C4-2B (cell line): ENCODE measurements around the gene MTG2.

Experiments
- H3K27ac ChIP-seq: fragments of 450-650 bp; 2 replicates; pipeline ENCODE4 v1.5.1; 2017
- CTCF ChIP-seq: fragments of 450-650 bp; conservative IDR thresholded peaks from 2 replicates; pipeline ENCODE4 v1.5.1; 2017; ENCODE audit warnings: mild to moderate bottlenecking
- ZFX ChIP-seq: fragments of 450-650 bp; IDR thresholded peaks from 2 replicates; pipeline ENCODE4 v1.6.1; 2017

MTG2 gene

GRCh38 chr20:62225026-62225425 is 42.2 kb downstream of the MTG2 start:
- TF ChIP-seq ZFX: no peak
- no peak overlapping the region for H3K27ac ChIP-seq

DNA sequence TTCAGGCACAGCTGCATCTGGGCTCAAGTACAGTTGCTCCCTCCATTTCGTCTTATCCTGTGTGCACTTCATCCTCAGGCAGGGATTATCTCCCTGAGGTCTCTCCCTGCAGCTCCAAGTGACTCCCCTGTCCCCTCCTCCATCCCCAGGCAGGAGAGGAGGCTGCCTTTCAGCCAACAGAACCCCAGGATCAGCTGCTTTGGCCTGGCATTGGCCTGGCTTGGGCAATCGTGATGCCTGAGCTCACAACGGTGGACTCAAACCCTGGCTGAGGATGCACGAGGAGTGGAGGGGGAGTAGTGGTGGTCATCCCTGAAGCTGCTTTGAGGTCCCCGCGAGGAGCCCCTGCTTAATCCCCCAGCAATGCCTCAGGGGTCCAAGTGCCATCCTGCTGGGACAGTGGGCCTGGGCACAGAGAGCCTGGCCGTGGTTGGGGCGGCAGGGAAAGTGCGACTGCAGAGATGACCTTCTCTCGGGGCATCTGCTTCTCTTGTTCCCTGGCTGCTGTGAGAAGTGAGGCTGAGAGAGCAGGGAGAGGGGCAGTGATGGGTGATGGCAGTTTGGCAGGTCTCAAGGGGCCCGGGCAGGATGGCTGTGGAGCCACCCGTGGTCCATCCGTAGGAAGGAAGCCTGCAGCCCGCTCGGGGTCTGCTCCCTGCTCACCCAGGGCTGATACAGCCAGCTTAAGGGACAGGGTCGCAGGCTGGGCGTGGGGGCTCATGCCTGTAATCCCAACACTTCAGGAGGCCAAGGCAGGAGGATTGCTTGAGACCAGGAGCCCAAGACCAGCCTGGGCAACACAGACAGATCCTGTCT is 43.2 kb downstream of the MTG2 start:
- H3K27ac ChIP-seq: no peak overlapping the region
- no peak for TF ChIP-seq ZFX
- TF ChIP-seq CTCF: no peak

DNA sequence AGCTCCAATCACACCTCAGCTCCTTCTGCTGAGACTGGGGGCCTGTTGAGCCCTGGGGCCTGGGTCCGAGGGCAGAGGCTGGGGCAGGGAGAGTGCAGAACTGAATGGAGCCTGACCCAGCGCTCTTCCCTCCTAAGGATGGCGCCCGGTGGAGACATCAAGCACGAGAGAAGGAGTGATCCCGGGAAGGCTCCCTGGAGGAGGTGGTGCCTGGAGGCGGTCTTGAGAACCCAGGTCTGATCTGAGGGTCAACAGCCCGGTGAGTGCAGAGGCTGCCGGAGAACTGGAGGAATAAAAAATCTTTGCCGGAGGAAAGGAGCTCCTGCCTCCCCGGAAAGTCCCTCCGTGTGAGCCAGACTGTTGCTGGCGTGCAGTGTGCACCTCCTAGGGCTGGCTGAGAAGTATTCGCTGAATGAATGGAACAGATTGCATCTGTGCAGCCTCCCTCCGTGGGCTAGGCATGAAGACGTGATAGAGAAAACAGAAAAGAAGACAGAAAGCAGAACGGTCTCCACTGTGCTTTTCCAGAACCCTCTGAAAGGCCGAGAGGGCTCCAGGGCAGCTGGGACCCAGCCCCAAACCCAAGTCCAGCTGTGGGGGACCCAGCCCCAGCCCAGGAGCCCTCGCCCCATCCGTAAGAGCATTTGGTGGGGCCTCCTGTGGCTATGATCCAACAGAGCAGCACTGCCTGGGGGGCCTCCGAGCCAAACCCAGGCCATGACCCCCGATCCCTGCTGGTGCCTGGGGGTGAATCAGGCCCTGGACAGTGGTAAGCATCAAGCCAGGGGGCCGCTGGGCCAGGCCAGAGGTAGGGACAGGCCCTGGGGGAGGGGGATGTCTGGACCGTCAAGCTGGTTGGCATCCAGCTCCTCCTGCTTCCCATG is 44.1 kb downstream of the MTG2 start:
- TF ChIP-seq CTCF: no peak
- TF ChIP-seq ZFX: no peak
- peak overlapping the region; percentile 97 for H3K27ac ChIP-seq

DNA sequence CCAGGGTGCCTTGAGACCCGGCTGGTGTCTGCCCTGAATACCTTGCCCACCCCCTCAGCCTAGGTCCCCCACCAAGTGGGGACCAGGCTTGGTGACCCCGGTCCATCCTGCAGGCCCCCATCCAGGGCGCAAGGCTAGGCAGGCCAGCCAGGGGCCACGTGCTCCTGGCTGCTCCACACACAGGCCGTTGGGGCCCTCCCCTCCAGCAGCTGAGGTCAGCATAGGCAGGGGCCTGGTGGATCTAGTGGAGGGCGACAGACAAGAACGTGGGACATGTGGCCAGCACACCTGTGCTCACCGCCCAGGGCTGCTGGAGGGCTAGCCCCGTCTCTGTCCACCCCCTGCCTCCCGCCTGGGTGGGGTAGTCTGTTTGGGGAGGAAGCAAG is 44.8 kb downstream of the MTG2 start:
- peak overlapping the region; percentile 97 for H3K27ac ChIP-seq
- no peak for TF ChIP-seq CTCF
- TF ChIP-seq ZFX: 0 out of 2 replicates have a peak, but pooled peaks have one; percentile 44

GRCh38 chr20:62227977-62228958 is 45.4 kb downstream of the MTG2 start:
- TF ChIP-seq ZFX: no peak; the same call in 1 of the 2 replicates
- no peak; the same call in 1 of the 2 replicates for TF ChIP-seq CTCF
- H3K27ac ChIP-seq: peak overlapping the region; percentile 97

- H3K27ac ChIP-seq: peak overlapping the region; percentile 97
- no peak for TF ChIP-seq ZFX
- TF ChIP-seq CTCF: no peak
These were observed 46.2 kb downstream of the MTG2 start for GRCh38 chr20:62228982-62229545.

DNA sequence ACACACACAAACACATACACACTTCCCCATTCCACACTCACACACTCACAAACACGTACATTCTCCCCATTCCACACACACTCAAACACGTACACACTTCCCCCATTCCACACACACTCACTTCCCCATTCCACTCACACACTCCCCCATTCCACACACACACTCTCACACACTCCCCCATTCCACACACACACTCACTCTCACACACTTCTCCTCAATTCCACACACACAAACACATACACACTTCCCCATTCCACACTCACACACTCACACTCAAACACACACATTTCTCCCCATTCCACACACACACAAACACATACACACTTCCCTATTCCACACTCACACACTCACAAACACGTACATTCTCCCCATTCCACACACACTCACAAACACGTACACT is 46.8 kb downstream of the MTG2 start:
- no peak overlapping the region for H3K27ac ChIP-seq
- no peak for TF ChIP-seq ZFX
- TF ChIP-seq CTCF: no peak
